Stimulated activated CD4-positive, alpha-beta T cell treated with anti-CD3 and anti-CD28 coated beads, Interleukin-2, amount 100 ng/mL, for 4 hours (primary cell): Measurements from ENCODE around the gene ZFP42.
"Not testable (repeated sequence)": the region's sequence is repeated elsewhere in the genome, so short reads cannot be mapped to it uniquely, and the experiment has no call there.

Source experiments
- DNase-seq: peaks from one replicate; pipeline ENCODE4 v3.0.0-alpha.2; 2020; ENCODE audit warnings: low read depth

The ZFP42 gene

GRCh38 chr4:188021548-188022249 lies 26.1 kb downstream of the ZFP42 start:
- no peak for DNase-seq

GRCh38 chr4:188023682-188024081 lies 28.1 kb downstream of the ZFP42 start:
- DNase-seq: no peak

- no peak for DNase-seq
Measured at GRCh38 chr4:188025476-188025875, 29.9 kb downstream of the ZFP42 start.

DNA sequence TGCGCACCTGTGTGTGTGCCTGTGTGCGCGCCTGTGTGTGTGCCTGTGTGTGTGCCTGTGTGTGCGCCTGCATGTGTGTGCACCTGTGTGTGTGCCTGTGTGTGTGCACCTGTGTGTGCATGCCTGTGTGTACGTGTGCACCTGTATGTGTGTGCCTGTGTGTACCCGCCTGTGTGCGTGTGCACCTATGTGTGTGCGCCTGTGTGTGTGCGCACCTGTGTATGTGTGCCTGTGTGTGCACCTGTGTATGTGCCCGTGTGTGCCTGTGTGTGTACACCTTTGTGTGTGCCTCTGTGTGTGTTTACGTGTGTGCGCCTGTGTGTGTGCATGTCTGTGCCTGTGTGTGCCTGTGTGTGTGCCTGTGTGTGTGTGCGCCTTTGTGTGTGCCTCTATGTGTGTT lies 33.5 kb downstream of the ZFP42 start:
- DNase-seq: no peak

GRCh38 chr4:188030401-188030800 lies 34.8 kb downstream of the ZFP42 start:
- no peak for DNase-seq

- DNase-seq: no peak
Measured at GRCh38 chr4:188031751-188032150, 36.2 kb downstream of the ZFP42 start.

DNA sequence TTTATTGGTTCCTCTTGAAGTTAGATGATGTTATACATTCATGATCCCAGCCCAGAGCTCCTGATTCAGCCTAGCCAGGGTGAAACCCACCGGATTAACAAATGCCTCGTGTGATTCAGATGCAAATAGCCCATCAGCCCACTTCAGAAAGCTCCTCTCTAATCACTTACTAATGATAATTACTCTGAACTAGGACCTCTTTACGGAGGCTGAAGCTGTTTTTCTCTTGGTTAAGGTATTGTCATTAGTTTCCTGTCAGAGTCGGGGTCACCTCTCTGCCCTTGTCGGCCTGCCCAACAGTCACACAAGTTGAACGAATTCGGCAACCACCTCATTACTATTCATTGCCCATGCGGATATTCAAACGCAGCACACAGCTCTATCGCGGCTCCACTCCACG lies 36.6 kb downstream of the ZFP42 start:
- no peak for DNase-seq

DNA sequence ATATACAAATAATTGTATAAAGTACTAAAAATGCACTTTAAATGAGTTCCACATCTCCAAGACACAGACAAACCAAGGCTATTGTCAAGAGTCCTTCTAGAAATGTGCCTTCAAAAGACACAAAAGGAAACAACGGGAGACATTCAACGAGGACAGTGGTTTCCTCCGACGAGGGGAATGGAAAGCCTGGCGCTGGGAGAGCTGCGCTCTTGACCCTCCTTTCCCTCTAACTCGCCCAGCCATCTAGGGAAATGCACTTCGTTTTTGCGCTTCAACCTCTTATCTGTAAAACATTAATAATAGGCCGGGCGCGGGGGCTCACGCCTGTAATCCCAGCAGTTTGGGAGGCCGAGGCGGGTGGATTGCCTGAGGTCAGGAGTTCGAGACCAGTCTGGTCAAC lies 37.0 kb downstream of the ZFP42 start:
- DNase-seq: no peak

- DNase-seq: no peak
Measured at GRCh38 chr4:188037003-188037713, 41.6 kb downstream of the ZFP42 start.

- DNase-seq: no peak
Measured at GRCh38 chr4:188041721-188042120, 46.1 kb downstream of the ZFP42 start.

DNA sequence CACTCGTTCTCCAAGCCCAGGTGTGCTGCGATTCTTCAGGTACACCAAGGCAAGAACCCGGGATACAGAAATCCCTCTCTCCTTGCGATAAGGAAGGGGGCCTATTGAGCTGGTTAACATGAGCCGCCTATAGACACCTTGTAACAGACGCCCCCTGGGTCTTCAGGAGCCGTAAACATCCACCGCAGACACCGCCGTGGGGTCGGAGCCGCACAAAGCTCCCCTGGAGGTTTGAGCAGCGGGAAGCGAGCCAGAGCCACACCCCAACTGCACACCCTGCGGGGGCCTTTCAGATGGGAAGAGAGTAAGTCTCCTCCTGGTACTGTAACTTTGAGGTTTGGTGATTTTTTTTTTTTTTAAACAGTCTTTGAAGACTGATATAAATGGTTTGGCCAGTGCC lies 46.6 kb downstream of the ZFP42 start:
- no peak for DNase-seq

GRCh38 chr4:188043154-188043553 lies 47.6 kb downstream of the ZFP42 start:
- DNase-seq: no peak

DNA sequence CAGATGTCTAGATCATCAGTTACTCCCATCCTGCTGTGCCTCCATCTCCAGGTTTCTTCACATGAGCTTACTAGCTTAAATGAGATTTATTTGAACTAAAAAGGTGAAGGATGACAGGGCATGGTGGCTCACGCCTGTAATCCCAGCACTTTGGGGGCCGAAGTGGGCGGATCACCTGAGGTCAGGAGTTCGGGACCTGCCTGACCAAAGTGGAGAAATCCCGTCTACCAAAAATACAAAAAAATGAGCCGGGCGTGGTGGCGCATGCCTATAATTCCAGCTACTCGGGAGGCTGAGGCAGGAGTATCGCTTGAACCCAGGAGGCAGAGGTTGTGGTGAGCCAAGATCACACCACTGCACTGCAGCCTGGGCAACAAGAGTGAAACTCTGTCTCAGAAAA lies 49.9 kb downstream of the ZFP42 start:
- not testable (repeated sequence) for DNase-seq

DNA sequence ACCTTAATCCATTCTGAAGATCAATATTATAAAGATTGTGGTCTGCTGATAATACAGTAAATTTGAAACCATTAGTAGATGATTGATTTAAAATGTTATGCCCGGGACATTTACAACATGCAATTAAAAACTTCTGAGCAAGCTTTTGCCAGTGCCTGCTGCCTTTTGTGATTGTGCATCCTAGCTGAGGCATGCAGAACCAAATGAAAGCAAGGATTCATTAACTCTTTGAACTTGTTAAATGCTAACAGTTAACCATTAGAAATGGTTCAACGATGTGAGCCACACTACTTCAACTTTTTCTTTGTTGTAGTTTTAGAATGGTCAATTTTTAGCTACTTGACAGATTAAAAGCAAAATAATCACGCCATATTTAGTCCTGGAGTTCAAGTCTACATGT lies 51.1 kb downstream of the ZFP42 start:
- no peak for DNase-seq

- DNase-seq: no peak
Measured at GRCh38 chr4:188053302-188053701, 57.7 kb downstream of the ZFP42 start.
